ENCODE data around the gene UMAD1. TPM values are rescaled to one million over a fixed set of nuclear protein-coding genes. Genes with fewer than 3 reads are reported as not detected.

The UMAD1 gene
- total and polyA plus RNA-seq, 2 donors from 2014 or later: 18.0 to 20.3 TPM

DNA sequence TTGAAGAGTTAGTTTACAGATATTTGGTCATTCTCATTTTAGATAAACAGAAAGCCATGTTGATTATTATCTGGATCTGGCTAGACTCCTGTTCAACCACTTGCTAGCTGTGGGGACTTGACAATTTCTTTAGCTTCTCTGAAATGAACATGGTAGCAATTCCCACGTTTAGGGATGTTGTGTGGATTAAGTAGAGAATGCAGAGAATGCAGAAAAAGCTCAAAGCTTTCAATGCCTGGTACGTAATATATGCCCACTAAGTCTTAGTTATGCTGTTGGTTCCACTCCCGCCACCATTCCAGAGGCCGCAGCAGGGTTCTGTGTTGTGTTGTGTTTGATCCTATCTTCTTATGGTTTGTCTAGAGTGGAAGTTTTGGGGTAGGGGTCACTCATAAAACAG, 117.0 kb downstream of the UMAD1 start:
- FAIRE-seq (no peak), DNase-seq (no peak)
- H3K27ac ChIP-seq (ENCODE audit: low read depth in 2 of 2, low read length in 2 of 2): no peak overlapping the region
- intact Hi-C loops (cut with DNase I): no loop called here
- H3K9me3 ChIP-seq (ENCODE audit: control insufficient read depth in 2 of 3, insufficient read depth in 1 of 3, low read length in 3 of 3): no peaks in the 10 kb centered on the region
- TF ChIP-seq, protein P1, sequence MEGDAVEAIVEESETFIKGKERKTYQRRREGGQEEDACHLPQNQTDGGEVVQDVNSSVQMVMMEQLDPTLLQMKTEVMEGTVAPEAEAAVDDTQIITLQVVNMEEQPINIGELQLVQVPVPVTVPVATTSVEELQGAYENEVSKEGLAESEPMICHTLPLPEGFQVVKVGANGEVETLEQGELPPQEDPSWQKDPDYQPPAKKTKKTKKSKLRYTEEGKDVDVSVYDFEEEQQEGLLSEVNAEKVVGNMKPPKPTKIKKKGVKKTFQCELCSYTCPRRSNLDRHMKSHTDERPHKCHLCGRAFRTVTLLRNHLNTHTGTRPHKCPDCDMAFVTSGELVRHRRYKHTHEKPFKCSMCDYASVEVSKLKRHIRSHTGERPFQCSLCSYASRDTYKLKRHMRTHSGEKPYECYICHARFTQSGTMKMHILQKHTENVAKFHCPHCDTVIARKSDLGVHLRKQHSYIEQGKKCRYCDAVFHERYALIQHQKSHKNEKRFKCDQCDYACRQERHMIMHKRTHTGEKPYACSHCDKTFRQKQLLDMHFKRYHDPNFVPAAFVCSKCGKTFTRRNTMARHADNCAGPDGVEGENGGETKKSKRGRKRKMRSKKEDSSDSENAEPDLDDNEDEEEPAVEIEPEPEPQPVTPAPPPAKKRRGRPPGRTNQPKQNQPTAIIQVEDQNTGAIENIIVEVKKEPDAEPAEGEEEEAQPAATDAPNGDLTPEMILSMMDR (IDR thresholded peaks at IDR 0.05; ENCODE audit: borderline replicate concordance, extremely low read depth, insufficient read depth): no peak
- no peaks in the 10 kb centered on the region for H3K4me1 ChIP-seq (ENCODE audit: control insufficient read depth in 2 of 3, insufficient read depth in 2 of 3, low read depth in 1 of 3, low read length in 3 of 3)
- no peak overlapping the region for H3K9ac ChIP-seq (ENCODE audit: low read length in 3 of 3)
- H3K4me3 ChIP-seq (ENCODE audit: low read length in 3 of 3): no peak overlapping the region
- H3K36me3 ChIP-seq (ENCODE audit: control insufficient read depth in 2 of 3, insufficient read depth in 3 of 3, low read length in 3 of 3): no peaks in the 10 kb centered on the region
- H3K27me3 ChIP-seq (ENCODE audit: control insufficient read depth, insufficient read depth, low read length): no peaks in the 10 kb centered on the region

DNA sequence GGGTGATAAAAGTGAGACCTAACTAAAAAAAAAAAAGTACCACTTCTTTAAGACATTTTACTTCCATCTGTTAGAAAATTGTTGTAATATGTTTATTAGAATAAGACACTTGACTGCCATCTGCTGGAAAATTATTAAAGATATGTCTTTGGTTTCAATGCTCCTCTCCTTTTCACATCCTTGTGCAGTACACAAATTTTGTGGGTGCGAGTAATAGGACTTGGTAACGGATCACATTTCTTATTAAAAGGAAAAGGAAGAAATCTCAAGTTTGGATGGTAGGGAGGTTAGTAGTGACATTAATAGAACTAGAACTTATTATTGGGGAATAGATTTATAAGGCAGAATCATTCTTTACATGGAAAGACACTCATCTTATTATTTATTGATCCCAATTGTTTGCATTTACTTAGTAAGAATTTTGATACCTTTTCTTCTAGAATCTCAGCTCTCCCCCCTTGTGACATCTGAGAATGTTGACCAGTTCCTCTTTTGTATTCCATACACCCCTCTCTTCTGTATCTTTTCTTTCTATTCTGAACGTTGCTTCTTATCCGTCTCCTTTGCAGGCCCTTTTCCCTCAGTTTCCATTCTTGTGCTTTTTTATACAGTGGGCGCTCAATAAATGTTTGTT, 120.9 kb downstream of the UMAD1 start:
- Histone ChIP-seq H3K9ac (ENCODE audit: low read length in 3 of 3) (no peak overlapping the region), H3K4me1 (ENCODE audit: control insufficient read depth in 2 of 3, insufficient read depth in 2 of 3, low read depth in 1 of 3, low read length in 3 of 3) (no peaks in the 10 kb centered on the region), H3K9me3 (ENCODE audit: control insufficient read depth in 2 of 3, insufficient read depth in 1 of 3, low read length in 3 of 3) (no peaks in the 10 kb centered on the region), H3K4me3 (ENCODE audit: low read length in 3 of 3) (peak overlapping the region in 2 of 3 donors; percentile 52 to 74), H3K27ac (ENCODE audit: low read depth in 2 of 2, low read length in 2 of 2) (no peak overlapping the region), H3K36me3 (ENCODE audit: control insufficient read depth in 2 of 3, insufficient read depth in 3 of 3, low read length in 3 of 3) (no peaks in the 10 kb centered on the region), H3K27me3 (ENCODE audit: control insufficient read depth, insufficient read depth, low read length) (no peaks in the 10 kb centered on the region)
- TF ChIP-seq, protein P1 (IDR thresholded peaks at IDR 0.05; ENCODE audit: borderline replicate concordance, extremely low read depth, insufficient read depth): peak; percentile 13
- intact Hi-C loops (cut with DNase I): no loop called here
- DNase-seq: peak in 1 of 5 donors; percentile 39
- FAIRE-seq: peak; percentile 92

DNA sequence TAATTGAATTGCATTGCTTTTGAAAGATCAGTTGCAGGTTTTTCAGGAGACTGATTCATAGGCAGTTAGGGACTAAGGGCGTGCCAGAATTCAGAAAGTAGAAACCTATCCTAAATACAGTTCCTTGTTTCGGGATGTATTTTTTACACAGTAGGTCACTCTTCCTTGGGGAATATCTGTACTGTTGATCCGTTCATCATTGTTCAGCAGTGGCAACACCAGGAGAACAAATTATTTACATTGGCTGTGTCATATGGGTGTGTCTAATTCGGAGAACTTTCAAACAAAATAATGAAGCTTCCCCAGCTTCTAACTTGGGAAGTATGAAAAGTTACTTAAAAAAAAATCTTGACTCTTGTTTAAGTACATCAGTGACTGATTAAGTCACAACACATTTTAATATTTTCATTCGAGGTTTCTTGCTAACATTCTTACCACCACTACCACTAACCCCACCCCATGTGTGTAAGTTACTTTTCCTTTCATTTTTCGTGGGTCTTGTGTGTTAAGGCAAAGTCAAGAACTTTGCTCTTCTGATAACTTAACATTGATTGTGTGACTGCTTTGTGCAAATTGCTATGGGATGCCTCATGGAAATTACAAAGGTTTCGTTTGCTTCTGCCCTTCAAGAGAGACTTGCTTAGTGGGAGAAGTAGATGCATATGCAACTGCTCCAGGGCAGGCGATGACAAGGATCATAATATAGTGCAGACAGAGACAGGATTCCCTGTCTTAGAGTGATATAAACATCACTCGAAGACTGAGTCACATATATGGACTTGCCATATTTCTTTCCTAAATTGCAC, 121.6 kb downstream of the UMAD1 start:
- H3K27ac ChIP-seq (ENCODE audit: low read depth in 2 of 2, low read length in 2 of 2): peak overlapping the region in 1 of 2 donors; percentile 20
- TF ChIP-seq, protein P1 (IDR thresholded peaks at IDR 0.05; ENCODE audit: borderline replicate concordance, extremely low read depth, insufficient read depth): no peak
- H3K9ac ChIP-seq (ENCODE audit: low read length in 3 of 3): peak overlapping the region in 1 of 3 donors; percentile 29
- FAIRE-seq (no peak), DNase-seq (peak in 1 of 5 donors; percentile 33)
- intact Hi-C loops (cut with DNase I): no loop called here
- no peaks in the 10 kb centered on the region for H3K9me3 ChIP-seq (ENCODE audit: control insufficient read depth in 2 of 3, insufficient read depth in 1 of 3, low read length in 3 of 3)
- peak overlapping the region in 2 of 3 donors; percentile 52 to 74 for H3K4me3 ChIP-seq (ENCODE audit: low read length in 3 of 3)
- H3K36me3 ChIP-seq (ENCODE audit: control insufficient read depth in 2 of 3, insufficient read depth in 3 of 3, low read length in 3 of 3): no peaks in the 10 kb centered on the region
- no peaks in the 10 kb centered on the region for H3K4me1 ChIP-seq (ENCODE audit: control insufficient read depth in 2 of 3, insufficient read depth in 2 of 3, low read depth in 1 of 3, low read length in 3 of 3)
- no peaks in the 10 kb centered on the region for H3K27me3 ChIP-seq (ENCODE audit: control insufficient read depth, insufficient read depth, low read length)
